ENCODE data around the gene GRXCR1.

GRXCR1 gene

DNA sequence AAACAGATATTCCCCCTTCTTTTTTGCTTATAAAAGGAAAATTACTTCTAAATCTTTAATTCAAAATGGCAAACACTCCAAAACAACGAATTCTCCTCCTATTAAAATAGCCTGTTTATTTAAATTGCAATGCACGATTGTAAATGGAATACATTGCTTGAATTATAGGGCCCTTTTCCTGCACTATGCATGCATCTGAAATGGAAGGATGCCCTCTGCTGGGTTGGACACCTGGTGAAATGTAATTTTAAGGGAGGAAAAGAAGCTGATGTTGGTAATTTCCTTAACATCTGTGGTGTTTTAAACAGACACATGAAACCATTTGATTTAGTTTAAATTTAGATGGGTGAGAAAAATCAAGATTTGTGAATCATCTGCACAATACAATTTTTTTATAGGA is 72.8 kb downstream of the GRXCR1 start:
- TF ChIP-seq POLR2A (IDR thresholded peaks at IDR 0.05; ENCODE audit: low read depth, low read length) = no peak
- no peak for DNase-seq (ENCODE audit: insufficient read length, low spot score)
- no peak for FAIRE-seq

DNA sequence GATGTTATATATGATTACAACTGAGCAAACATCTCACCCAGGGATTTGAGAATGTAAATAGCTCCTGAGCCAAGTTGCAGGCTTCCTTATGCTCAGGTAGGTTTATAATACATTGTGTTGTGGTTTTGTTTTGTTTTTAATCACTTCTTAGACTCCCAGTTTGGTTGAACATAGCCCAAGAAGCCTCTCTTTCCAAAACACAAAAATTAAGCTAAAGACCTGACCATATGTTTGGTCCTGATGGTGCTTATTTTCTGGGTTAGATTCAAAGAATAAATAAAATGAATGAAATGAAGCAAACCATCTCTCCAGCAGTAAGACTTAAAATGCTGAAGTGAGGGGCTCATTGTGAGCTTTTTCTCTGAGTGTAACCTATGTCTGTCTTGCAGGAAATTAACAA is 93.5 kb downstream of the GRXCR1 start:
- DNase-seq (ENCODE audit: insufficient read length, low spot score) (no peak), FAIRE-seq (no peak)
- no peak for TF ChIP-seq POLR2A (IDR thresholded peaks at IDR 0.05; ENCODE audit: low read depth, low read length)

DNA sequence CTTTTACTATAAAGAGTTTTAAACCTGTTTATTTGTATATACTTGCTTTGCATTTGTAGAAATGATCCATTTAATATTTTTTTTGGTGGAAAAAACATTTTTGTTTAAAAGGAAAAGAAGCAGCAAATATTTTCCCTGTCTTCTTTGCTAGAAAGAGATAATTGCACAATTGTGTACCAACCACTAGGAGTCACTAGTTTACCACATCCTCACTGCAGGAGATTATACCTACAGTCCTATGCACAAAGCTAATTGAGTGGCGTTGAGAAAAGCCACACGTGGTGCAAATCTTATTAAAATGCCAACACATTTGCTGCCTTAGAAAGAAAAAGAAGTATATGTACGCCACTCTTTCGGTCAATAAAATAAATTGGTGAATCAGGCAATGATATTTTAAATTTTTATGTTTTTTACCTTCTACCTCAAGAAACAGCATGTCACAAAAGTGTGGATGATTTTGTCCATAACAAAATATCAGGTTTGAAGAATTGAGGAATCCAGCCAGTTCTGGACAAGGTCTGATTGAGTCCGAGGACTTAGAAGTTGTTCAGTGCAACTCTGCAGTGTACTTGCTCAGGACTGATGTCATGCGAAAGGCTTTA is 102.9 kb downstream of the GRXCR1 start:
- no peak for TF ChIP-seq POLR2A (IDR thresholded peaks at IDR 0.05; ENCODE audit: low read depth, low read length)
- DNase-seq (ENCODE audit: insufficient read length, low spot score) = no peak

DNA sequence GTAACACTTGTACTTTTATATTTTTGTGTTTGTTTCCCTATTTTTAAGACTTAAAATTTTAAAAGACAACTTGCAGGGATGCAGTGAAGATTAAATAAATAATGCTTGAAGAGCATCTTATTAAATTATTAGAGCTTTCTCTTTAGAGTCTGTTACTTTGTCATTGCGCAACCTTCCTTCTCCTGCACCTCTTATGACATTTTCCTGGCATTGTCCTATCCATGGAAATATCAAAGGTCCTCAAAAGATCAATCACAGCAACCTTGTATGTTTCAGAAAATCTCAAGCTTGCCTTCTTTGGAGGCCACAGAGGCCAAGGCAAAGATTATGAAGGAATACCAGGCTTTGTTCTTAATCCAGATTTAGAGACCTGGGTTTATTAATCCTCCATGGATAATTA is 116.3 kb downstream of the GRXCR1 start:
- no peak for TF ChIP-seq POLR2A (IDR thresholded peaks at IDR 0.05; ENCODE audit: low read depth, low read length)
- DNase-seq (ENCODE audit: insufficient read length, low spot score) (no peak), FAIRE-seq (no peak)

More for the DNA sequence above, 102.9 kb downstream of the GRXCR1 start:
- no peak for FAIRE-seq

DNA sequence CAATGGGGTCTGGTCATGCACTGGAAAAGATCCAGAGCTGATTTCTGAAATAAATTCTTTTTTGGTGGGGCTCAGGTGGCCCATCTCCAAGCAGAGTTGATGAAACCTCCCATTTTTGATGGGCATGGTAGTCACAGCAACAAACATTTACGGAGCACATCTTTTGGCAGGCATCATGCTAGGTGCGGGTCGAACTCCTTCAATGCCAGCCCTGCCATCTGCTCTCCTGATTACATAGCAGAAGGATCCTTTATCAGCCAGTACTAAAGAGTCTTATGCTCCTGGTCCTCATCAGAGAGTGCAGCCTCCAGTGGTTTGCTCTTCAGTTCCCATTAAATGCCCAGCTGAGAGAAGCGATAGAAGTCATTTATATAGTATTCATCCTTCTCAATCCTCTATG is 121.7 kb downstream of the GRXCR1 start:
- no peak for TF ChIP-seq POLR2A (IDR thresholded peaks at IDR 0.05; ENCODE audit: low read depth, low read length)
- FAIRE-seq = no peak
- DNase-seq (ENCODE audit: insufficient read length, low spot score) = no peak

DNA sequence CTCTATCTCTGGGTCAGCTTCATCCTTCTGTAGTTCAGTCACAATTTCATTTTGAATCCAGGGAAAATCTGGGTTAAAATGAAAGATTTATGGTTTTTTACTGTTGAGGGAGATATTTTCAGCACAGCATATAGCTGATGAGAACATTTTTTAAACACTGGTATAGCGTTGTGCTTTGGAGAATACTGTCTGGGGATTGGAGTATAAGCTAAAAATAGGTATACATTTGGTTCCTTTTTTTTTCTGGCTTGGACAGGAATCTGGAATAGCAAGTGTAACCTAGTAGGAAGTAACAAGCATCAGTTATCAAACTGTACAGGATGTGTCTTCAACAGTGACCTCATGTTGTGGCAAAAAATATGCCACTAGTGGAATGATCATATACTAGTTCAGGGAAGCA is 149.1 kb downstream of the GRXCR1 start:
- DNase-seq (ENCODE audit: insufficient read length, low spot score) (no peak), FAIRE-seq (no peak)
- no peak for TF ChIP-seq POLR2A (IDR thresholded peaks at IDR 0.05; ENCODE audit: low read depth, low read length)

DNA sequence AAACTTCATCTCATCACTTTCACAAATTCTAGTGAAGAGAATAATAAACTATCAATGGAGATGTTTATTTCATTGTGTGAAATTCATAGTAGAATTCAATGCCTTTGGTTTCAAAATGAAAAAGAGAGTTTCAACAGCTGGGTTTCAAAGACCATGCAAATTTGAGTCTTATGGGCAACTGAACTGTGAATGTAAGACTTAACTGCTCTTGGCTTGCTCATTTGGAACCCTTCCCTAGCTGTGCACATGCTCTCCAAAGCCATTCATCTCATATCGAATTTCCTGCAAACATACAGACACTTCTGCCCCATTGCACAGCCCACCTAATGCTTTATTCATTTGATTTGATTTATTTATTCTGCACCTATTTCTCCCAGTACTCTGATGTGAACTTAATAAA is 154.5 kb downstream of the GRXCR1 start:
- TF ChIP-seq POLR2A (IDR thresholded peaks at IDR 0.05; ENCODE audit: low read depth, low read length) = no peak
- DNase-seq (ENCODE audit: insufficient read length, low spot score) = no peak
- FAIRE-seq = no peak

DNA sequence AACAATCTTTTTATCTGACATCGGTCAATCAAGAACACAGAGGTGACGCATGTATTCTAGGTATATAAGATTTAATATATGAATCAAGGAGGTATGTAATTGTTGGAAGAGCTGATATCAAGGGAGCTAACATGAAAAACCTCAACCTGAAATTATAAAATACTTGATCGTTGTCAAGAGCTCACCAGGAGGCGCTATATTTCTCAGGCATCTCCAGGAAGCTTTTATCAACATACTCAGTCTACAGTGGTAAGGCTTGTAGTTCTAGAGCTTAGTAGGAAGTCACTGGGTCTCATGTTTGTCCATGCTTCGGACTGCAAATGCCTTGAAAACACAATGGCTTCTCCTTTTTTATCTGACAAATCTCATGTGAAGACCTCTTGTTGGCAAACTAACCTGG is 156.1 kb downstream of the GRXCR1 start:
- no peak for TF ChIP-seq POLR2A (IDR thresholded peaks at IDR 0.05; ENCODE audit: low read depth, low read length)
- FAIRE-seq (no peak), DNase-seq (ENCODE audit: insufficient read length, low spot score) (no peak)

DNA sequence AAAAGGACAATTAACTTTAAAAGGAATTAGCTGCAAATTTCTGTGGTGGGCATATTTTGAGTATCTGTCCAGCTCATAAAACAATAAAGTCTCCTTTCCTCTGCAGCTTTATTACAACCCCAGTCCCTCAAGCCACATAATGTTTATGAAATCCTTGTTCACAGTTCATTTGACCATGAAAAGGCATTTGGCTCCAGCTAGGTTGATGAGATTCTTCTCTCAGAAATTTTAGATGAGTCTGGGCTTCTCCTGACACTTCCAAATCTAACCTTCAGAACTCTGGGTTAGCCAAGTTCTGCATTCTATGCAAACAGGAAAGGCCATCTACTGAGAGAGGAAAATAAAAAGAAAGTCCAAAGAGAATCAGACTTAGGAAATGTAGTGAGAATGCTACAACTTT is 156.8 kb downstream of the GRXCR1 start:
- DNase-seq (ENCODE audit: insufficient read length, low spot score) (no peak), FAIRE-seq (no peak)
- no peak for TF ChIP-seq POLR2A (IDR thresholded peaks at IDR 0.05; ENCODE audit: low read depth, low read length)

DNA sequence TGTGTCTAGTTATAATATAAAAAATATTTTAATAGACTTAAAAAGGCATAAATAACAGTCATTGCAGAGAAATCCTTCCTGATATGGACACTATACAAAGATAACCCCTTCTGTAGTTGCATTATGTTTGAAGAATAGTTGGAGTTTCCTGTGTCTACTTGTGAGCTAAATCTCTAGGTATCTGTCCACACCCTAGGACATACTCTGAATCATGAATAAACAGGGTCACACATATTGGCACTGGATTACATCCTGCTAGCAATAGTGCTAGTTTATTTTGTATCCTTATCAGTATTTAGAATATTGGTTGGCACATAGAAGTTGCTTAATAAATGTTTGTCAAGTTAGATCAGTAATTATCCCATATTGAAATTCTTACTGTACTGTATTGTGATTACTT is 173.9 kb downstream of the GRXCR1 start:
- no peak for DNase-seq (ENCODE audit: insufficient read length, low spot score)
- no peak for FAIRE-seq
- no peak for TF ChIP-seq POLR2A (IDR thresholded peaks at IDR 0.05; ENCODE audit: low read depth, low read length)

DNA sequence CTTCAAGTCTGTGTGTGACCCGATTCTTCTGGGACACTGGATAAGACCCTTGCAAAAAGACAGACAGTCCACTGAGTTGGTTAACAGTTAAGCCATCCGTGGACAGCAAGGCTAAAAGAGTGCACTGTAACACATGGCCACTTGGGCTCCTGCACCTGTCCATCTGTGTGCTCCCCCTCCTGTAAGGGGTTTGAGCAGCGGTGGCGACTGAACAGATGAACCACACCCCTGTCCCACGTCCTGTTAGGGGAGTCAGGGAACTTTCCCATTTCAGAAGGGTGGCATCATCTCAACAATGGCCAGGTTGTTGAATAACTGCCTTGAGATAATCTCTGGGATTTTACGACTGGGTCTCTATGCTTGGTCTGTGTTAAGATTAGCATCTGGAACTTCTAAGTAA is 178.6 kb downstream of the GRXCR1 start:
- no peak for FAIRE-seq
- DNase-seq (ENCODE audit: insufficient read length, low spot score) = no peak
- no peak for TF ChIP-seq POLR2A (IDR thresholded peaks at IDR 0.05; ENCODE audit: low read depth, low read length)

All from H54 (cell line).